PFSK-1 (cell line): ENCODE results near the gene OR13J1. TPM values are rescaled to one million over a fixed set of nuclear protein-coding genes. Genes with fewer than 3 reads are reported as not detected.

Source experiments
- FOXP2 ChIP-seq: optimal IDR thresholded peaks from 2 replicates; pipeline ENCODE3; 2011; ENCODE audit warnings: borderline replicate concordance, control low read depth, inconsistent platforms; ENCODE audit not compliant: insufficient read depth; ENCODE audit errors: extremely low read length, extremely low read depth
- POLR2AphosphoS5 ChIP-seq: IDR thresholded peaks from 2 replicates; pipeline ENCODE4 v1.6.1; 2012; ENCODE audit warnings: low read depth, mild to moderate bottlenecking, control low read depth, low read length, moderate library complexity
- REST ChIP-seq, 2 experiments: IDR thresholded peaks; 2 replicates each; pipeline versions ENCODE4 v1.6.1 to v1.8.0; 2011 to 2012; ENCODE audit warnings: low read depth in 2 of 2, low read length in 2 of 2, control low read depth in 1 of 2, inconsistent platforms in 1 of 2, mild to moderate bottlenecking in 1 of 2, moderate library complexity in 1 of 2; ENCODE audit not compliant: insufficient read depth in 1 of 2
- SIN3A ChIP-seq: IDR thresholded peaks from 2 replicates; pipeline ENCODE4 v1.6.1; 2012; ENCODE audit warnings: mild to moderate bottlenecking, low read length, moderate library complexity, borderline replicate concordance; ENCODE audit not compliant: insufficient read depth
- TAF1 ChIP-seq: IDR thresholded peaks from 2 replicates; pipeline ENCODE4 v1.6.1; 2012; ENCODE audit warnings: low read length, control low read depth, borderline replicate concordance; ENCODE audit not compliant: insufficient read depth
- polyA plus RNA-seq: library from polyadenylated mRNA; unstranded; fragments of >200 nt; gene quantifications from one replicate; pipeline ENCODE4 v1.2.1, GENCODE V29; 2012; ENCODE audit warnings: low read depth, missing spikeins; ENCODE audit not compliant: insufficient read length

Gene OR13J1
- polyA plus RNA-seq: not detected

- no peak for TF ChIP-seq TAF1
- no peak for TF ChIP-seq SIN3A
- no peak for TF ChIP-seq FOXP2
- TF ChIP-seq POLR2AphosphoS5: no peak
- no peak for TF ChIP-seq REST (IDR thresholded peaks at IDR 0.05; ENCODE audit: insufficient read depth in 1 of 2, low read depth in 2 of 2, low read length in 2 of 2)
These were observed at the start of gene OR13J1 for GRCh38 chr9:35870351-35870923. OR13J1 (minus strand) TSS chr9:35870401; CDS start chr9:35870401, 0 bp downstream.

- TF ChIP-seq POLR2AphosphoS5: no peak
- TF ChIP-seq TAF1: no peak
- no peak for TF ChIP-seq FOXP2
- no peak for TF ChIP-seq SIN3A
- TF ChIP-seq REST (IDR thresholded peaks at IDR 0.05; ENCODE audit: insufficient read depth in 1 of 2, low read depth in 2 of 2, low read length in 2 of 2): no peak
These were observed 49.2 kb upstream of the OR13J1 start for GRCh38 chr9:35919212-35920008.

GRCh38 chr9:35918780-35919179 is 48.6 kb upstream of the OR13J1 start:
- TF ChIP-seq TAF1 (no peak), FOXP2 (no peak), POLR2AphosphoS5 (no peak), SIN3A (no peak), REST (IDR thresholded peaks at IDR 0.05; ENCODE audit: insufficient read depth in 1 of 2, low read depth in 2 of 2, low read length in 2 of 2) (no peak)

- TF ChIP-seq FOXP2: no peak
- TF ChIP-seq POLR2AphosphoS5: no peak
- TF ChIP-seq TAF1: no peak
- TF ChIP-seq REST (IDR thresholded peaks at IDR 0.05; ENCODE audit: insufficient read depth in 1 of 2, low read depth in 2 of 2, low read length in 2 of 2): no peak
- TF ChIP-seq SIN3A: no peak
These were observed 47.1 kb upstream of the OR13J1 start for GRCh38 chr9:35917261-35917660.
